Measurements from ENCODE around the gene DIPK1C.
A peak's percentile ranks its signal among the peaks of the same experiment; 100 is the strongest.

DIPK1C gene

GRCh38 chr18:74430806-74431571, 26.1 kb downstream of the DIPK1C start:
- DNase-seq (ENCODE audit: insufficient read length, low spot score) (no peak), FAIRE-seq (peak; percentile 84)
- no peak for TF ChIP-seq CTCF (IDR thresholded peaks at IDR 0.05; ENCODE audit: insufficient read depth, missing control alignments)

- TF ChIP-seq CTCF (IDR thresholded peaks at IDR 0.05; ENCODE audit: insufficient read depth, missing control alignments) = no peak
- FAIRE-seq = no peak
Observed at GRCh38 chr18:74430231-74430630, 26.9 kb downstream of the DIPK1C start.

GRCh38 chr18:74429096-74429495, 28.0 kb downstream of the DIPK1C start:
- TF ChIP-seq CTCF (IDR thresholded peaks at IDR 0.05; ENCODE audit: insufficient read depth, missing control alignments) = no peak
- no peak for DNase-seq (ENCODE audit: insufficient read length, low spot score)
- FAIRE-seq = no peak

More at GRCh38 chr18:74430231-74430630, 26.9 kb downstream of the DIPK1C start:
- no peak for DNase-seq (ENCODE audit: insufficient read length, low spot score)

GRCh38 chr18:74427442-74428112, 29.5 kb downstream of the DIPK1C start:
- no peak for TF ChIP-seq CTCF (IDR thresholded peaks at IDR 0.05; ENCODE audit: insufficient read depth, missing control alignments)
- FAIRE-seq = no peak
- no peak for DNase-seq (ENCODE audit: insufficient read length, low spot score)

GRCh38 chr18:74425876-74426275, 31.2 kb downstream of the DIPK1C start:
- no peak for DNase-seq (ENCODE audit: insufficient read length, low spot score)
- TF ChIP-seq CTCF (IDR thresholded peaks at IDR 0.05; ENCODE audit: insufficient read depth, missing control alignments) = no peak
- FAIRE-seq = no peak

GRCh38 chr18:74425161-74425560, 31.9 kb downstream of the DIPK1C start:
- no peak for DNase-seq (ENCODE audit: insufficient read length, low spot score)
- no peak for TF ChIP-seq CTCF (IDR thresholded peaks at IDR 0.05; ENCODE audit: insufficient read depth, missing control alignments)
- FAIRE-seq = peak; percentile 83

GRCh38 chr18:74422541-74422940, 34.6 kb downstream of the DIPK1C start:
- no peak for FAIRE-seq
- no peak for TF ChIP-seq CTCF (IDR thresholded peaks at IDR 0.05; ENCODE audit: insufficient read depth, missing control alignments)

More at GRCh38 chr18:74422541-74422940, 34.6 kb downstream of the DIPK1C start:
- DNase-seq (ENCODE audit: insufficient read length, low spot score) = no peak

All from D721Med (cell line).